Measurements from ENCODE around the gene CYTH1. TPM values are rescaled to one million over a fixed set of nuclear protein-coding genes. Genes with fewer than 3 reads are reported as not detected.

The CYTH1 gene
- polyA plus RNA-seq, 1 of the 3 experiments (the other 2 are of a cell fraction) = 23.8 TPM

DNA sequence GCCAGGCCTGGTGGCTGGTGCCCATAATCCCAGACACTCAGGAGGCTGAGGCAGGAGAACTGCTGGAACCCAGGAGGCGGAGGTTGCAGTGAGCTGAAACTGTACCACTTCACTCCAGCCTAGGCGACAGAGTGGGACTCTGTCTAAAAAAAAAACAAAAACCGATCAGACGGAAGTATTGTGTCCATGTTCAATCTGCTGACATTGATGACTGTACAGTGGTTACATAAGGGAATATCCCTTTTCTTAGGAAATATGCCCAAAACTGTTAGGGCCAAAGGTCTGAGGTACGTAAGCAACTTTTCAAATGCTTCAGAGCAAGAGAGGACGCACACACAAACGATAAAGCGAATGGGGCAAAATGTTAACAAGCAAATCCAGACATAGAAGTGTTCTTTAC is 135.0 kb downstream of the CYTH1 start (continued):
- TF ChIP-seq, protein P1, sequence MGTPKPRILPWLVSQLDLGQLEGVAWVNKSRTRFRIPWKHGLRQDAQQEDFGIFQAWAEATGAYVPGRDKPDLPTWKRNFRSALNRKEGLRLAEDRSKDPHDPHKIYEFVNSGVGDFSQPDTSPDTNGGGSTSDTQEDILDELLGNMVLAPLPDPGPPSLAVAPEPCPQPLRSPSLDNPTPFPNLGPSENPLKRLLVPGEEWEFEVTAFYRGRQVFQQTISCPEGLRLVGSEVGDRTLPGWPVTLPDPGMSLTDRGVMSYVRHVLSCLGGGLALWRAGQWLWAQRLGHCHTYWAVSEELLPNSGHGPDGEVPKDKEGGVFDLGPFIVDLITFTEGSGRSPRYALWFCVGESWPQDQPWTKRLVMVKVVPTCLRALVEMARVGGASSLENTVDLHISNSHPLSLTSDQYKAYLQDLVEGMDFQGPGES (IDR thresholded peaks at IDR 0.05; ENCODE audit: low read depth, low read length) = no peak
- TF ChIP-seq TAF1 (IDR thresholded peaks at IDR 0.05; ENCODE audit: borderline replicate concordance, low read depth, low read length) (no peak), FOXM1 (IDR thresholded peaks at IDR 0.05; ENCODE audit: low read depth) (no peak), GATA2 (CRISPR knock-in tag; IDR thresholded peaks at IDR 0.05) (no peak), SMC3 (IDR thresholded peaks at IDR 0.05; ENCODE audit: low read depth, low read length) (no peak), CHD2 (IDR thresholded peaks at IDR 0.05; ENCODE audit: low read length, partially characterized antibody) (no peak)

DNA sequence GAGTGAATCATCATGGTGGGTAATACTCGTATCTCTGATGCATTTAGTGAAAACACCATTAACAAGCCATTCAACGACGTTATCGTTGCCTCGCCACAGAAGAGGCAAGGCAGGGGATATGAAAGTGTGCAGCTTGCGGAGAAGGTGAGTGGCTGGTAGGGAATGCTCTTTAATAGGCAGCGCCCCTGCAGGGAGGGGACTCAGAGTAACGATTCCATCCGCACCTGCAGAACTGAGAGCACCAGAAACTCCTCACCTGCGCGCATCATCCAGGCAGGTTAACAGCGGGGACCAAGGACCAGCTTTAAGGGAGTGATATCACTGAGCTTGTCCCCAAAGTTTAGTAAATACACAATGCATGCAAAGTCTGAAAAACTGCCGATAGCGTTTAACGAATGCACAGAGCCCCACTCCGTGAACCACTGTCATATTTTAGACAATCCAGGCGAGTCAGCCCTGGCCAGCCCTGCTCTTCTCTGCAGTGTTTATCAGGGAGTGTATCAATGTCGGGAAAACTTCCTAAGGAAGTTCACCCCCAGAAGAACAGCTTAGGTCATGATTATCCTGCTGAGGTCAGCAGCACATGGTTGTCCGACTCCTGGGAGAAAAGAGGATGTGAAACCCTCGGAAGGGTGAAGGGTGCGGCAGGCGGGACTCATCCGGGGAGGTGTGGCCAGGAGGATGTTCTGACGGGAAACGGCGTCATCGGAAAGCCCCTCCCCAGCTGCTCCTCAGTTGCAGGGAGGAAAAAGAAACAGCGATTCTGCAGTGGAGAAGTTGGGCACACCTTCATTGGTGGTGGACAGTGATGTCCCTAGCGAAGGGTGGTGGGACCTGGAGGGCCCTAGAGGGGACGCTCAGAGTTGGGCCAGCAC is 136.4 kb downstream of the CYTH1 start:
- TF ChIP-seq, protein P1 (IDR thresholded peaks at IDR 0.05; ENCODE audit: low read depth, low read length) = no peak
- no peak for TF ChIP-seq SIN3A (IDR thresholded peaks at IDR 0.05; ENCODE audit: borderline replicate concordance, low read depth, low read length)
- TF ChIP-seq FOXM1 (IDR thresholded peaks at IDR 0.05; ENCODE audit: low read depth) = no peak
- TF ChIP-seq, protein P2, sequence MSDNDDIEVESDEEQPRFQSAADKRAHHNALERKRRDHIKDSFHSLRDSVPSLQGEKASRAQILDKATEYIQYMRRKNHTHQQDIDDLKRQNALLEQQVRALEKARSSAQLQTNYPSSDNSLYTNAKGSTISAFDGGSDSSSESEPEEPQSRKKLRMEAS (IDR thresholded peaks at IDR 0.05; ENCODE audit: low read depth) = no peak
- TF ChIP-seq, protein P3, sequence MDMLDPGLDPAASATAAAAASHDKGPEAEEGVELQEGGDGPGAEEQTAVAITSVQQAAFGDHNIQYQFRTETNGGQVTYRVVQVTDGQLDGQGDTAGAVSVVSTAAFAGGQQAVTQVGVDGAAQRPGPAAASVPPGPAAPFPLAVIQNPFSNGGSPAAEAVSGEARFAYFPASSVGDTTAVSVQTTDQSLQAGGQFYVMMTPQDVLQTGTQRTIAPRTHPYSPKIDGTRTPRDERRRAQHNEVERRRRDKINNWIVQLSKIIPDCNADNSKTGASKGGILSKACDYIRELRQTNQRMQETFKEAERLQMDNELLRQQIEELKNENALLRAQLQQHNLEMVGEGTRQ (IDR thresholded peaks at IDR 0.05; ENCODE audit: borderline replicate concordance, low read depth, low read length) = no peak
- Histone ChIP-seq H3F3A (replicated peaks; ENCODE audit: insufficient read depth) (no peaks in the 10 kb centered on the region), H3K4me1 (ENCODE audit: control insufficient read depth in 1 of 2, insufficient read depth in 2 of 2, low read depth in 1 of 2, low read length in 1 of 2) (no peaks in the 10 kb centered on the region; a peak in 1 of 4 replicates), H3K36me3 (replicated peaks in 1 of 2; ENCODE audit: control insufficient read depth in 1 of 2, insufficient read depth in 2 of 2, low read length in 1 of 2) (no peaks in the 10 kb centered on the region), H3K4me3 (ENCODE audit: low read depth in 2 of 2, low read length in 1 of 2) (no peak overlapping the region), H3K4me2 (no peak overlapping the region), H3K9me3 (no peaks in the 10 kb centered on the region), H3K27me3 (ENCODE audit: insufficient read depth) (no peaks in the 10 kb centered on the region; the same call in 1 of the 2 replicates), H3K79me2 (ENCODE audit: insufficient read depth) (no peaks in the 10 kb centered on the region), H3K27ac (ENCODE audit: low read depth in 2 of 2, low read length in 1 of 2) (no peak overlapping the region), H4K20me1 (ENCODE audit: insufficient read depth) (no peaks in the 10 kb centered on the region), H3K9me2 (no peaks in the 10 kb centered on the region), H2AFZ (ENCODE audit: low read depth) (no peak overlapping the region), H3K9ac (no peak overlapping the region)
- peak; percentile 18 for DNase-seq
- CTCF ChIA-PET = interaction anchor here (1.1 kb wide), 1 partner anchor 158 kb away, joined by 3 read pairs; no protein-coding TSS in a partner anchor
- POLR2A ChIA-PET = no interaction called here
- 82% methylated on average over 30 of the region's 30 CpGs for WGBS (ENCODE audit: low lambda C conversion rate)
